Dermis blood vessel endothelial cell (primary cell): ENCODE measurements around the gene NOG. TPM values are rescaled to one million over a fixed set of nuclear protein-coding genes. Genes with fewer than 3 reads are reported as not detected.

ENCODE experiments used
- DNase-seq: peaks from one replicate; pipeline ENCODE4 v3.0.0; 2010
- total RNA-seq: library from RNA; depleted of rRNA; stranded (reverse); fragments of >200 nt; gene quantifications from 2 replicates; pipeline ENCODE4 v1.2.3, GENCODE V29; 2014

Gene NOG
- total RNA-seq, 1 donor from 2014 or later, result 1.2 TPM

DNA sequence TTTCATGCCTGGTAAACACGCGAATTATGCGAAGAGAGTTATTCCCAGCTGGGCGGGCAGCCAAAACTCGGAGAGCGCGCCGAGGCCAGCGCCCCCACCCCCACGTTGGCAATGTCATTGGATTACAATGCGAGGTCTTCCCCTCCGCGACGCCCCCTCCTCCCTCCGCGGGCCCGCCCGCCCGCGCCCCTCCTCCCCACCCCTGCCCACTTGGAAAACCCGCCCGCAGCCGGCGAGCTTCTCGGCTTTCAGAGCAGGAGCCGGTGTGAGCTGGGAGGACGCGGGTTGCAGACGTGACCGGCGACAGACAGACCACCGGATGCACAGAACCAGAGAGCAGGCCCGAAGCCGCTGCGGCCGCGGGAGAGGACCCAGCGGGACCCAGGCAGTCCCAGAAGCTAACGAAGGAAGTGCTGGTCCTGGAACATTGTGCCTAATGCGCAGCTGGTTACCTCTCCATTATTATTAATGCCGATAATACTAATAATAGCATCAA, 4.0 kb downstream of the NOG start:
- DNase-seq, result no peak

DNA sequence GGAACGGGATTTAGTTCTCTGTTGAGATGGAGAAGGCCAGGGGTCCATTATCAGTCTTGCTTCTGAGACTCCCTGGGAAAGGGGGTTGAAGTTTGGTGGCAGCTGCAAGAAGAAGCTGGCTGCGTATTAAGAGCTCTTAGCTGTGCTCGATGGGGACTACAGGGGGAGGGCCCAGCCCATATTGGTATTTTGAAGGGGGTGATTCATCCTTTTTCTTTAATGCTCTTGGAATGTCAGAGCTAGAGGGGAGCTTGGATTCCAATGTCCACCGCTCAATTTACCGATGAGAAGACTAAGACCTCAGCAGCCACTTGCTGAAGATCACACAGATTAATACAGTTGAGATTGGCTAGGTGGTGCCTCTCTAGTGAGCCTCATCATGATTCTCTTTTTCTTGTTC, 5.0 kb downstream of the NOG start:
- no peak for DNase-seq

DNA sequence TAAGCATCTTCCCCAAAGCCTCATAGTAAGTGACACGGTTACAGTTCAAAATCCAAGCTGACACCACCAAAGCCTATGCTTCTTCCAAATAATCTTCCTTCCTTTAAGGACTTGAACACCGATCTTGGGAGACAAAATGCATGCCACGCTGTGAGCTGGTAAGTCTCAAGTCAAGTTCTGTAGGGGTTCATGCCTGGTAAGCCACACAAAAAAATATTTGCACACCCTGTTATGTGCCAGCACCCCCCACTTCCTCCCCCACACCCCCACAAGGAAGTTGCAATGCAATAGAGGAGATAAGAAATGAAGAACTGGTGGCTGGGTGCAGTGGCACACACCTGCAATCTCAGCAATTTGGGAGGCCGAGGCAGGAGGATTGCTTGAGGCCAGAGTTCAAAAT, 5.6 kb downstream of the NOG start:
- DNase-seq, result no peak

DNA sequence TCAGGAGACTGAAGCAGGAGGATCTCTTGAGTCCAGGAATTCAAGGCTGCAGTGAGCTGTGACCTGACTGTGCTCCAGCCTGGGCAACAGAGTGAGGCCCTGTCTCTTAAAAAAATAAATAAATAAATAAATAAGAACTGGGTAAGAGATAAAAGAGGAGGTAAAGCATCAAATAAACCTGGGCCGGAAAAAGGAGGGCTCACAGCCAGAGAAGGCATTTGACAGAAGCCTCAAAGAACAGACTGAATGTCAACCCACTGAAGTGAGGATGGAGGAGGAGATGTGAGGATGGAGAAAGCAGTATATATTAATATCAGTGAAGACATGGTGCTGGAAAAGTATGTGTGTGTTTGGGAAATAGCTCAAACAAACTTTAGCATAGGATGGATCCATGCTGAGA, 6.1 kb downstream of the NOG start:
- no peak for DNase-seq

DNA sequence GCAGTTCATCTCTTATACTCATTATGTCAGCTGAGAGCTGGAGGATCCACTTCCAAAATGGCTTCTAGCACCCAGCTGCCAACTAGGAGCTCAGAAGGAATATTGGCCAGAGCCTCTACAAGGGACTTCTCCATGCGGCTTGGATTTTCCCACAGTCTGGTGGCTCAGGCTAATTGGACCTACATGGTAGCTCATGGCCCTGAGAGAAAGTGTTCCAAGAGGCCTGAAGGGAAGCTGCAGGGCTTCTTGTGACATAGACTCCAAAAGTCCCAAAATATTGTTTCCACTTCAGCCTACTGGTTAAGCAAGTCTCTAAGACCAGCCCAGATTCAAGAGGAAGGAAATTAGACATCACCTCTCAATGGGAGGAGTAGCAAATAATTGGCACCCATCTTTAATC, 6.8 kb downstream of the NOG start:
- DNase-seq, result no peak

DNA sequence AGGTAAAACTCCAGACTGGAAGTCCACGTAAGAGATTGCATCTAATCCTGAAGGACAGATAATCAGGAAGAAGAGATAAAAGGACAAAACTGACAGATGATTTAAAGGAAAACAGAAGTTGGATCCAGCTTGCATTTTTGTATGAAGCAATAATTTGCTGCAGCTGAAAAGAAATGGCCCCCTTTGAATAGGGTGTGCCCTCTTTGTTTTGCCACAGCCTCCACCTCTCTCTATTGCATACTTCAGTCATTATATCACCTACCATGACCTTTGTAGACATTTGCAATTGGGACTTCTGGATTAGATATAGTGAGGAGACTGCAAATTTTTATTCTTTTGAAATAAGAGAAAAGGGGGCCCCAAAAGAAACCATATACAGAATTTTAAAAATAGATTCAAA, 8.1 kb downstream of the NOG start:
- DNase-seq, result no peak

DNA sequence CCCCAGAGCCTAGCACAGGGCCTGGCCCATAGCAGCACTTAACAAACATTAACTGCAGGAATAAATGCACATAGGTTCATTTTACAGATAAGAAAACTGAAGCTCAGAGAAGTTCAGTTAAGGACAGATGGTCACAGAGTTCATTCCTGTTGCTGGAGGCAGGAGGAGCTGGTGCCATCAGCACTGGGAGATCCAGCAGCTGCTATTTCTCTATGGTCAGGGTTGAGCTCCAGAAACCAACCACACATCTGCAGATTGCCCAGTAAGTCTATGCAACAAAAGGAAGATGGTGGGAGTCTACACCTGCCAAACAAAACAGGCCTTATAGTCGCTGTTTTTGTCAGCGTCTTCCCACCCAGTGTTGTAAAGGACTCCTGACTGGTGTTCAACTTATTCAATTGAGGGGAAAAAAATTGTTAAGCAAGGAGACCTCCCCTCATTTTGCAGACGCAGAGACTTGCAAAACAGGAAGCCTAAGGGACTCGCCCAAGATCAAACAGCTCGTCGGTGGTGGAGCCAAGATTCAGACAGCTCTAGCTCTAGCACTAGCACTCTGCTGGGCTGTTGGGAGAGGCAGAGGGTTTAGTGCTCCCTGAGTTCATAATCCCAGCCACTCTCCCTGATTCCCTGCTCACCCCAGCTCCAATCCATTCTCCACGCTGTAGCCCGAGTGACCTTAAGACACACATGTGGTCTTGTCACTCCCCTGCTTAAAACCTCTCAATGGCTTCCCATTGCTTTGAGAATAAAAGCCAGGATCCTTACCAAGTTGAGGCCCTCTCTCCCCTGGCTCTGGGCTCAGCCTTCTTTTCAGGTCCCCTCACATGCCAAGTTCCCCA, 9.0 kb downstream of the NOG start:
- no peak for DNase-seq

DNA sequence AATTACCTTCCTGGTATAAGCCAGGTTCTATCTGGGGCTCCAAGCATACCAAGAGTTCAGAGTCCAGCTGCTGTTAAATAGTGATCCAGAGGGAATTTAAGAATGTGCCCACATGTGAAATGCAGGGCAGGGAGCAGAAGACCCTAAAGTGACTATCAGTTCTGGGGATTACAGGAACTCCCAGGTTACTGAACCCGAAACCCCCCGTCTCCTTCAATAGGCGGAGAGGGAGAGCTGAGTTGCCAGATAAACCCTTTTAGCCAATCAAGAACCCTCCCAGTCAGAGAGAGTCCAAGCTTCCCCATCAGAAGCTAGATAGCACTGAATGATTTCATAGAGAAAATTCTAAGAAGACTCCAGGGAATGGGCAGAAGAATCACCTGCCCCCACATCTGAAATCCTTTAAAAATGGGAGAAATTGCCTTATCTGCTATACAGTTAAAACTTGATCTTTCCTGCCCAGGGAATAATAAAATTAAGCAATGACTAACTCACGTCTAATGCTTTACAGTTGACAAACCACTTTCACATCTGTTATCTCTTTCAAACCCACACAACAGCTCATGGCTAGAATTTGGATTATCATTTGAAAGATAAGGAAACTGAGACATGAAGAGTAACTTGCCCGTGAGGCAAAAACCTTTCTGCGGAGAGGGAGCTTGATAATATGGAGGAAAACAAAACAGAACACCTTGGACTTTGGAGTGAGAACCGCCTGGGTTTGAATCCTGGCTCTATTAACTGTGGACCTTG, 10.2 kb downstream of the NOG start:
- no peak for DNase-seq

DNA sequence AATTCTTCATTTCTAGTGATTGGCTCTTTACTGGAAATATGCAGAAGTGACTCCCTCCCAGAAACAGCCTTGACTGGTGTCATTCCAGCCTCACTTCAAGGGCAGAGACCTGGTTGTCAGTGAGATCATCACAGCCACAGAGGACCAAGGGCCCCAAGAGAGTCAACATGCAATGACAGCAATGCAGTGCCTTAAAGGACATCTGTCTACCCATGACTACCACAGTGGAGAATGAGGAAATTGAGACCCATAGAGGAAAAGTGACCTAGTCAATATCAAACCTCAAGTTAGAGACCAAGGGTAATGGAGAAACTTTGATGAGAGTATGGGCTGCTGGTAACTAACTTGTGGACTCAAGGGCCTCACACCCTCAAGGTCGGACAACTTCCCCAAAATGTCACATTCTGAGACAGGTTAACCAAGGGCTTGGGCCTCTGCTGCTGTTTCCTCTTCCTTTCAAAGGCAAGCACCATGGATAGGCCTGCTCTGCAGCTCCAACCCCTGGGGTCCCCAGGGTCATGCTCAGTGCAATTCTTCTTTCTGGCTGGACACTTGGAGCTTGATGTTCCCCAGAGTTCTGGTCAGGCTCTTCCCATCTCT, 11.3 kb downstream of the NOG start:
- DNase-seq, result no peak

DNA sequence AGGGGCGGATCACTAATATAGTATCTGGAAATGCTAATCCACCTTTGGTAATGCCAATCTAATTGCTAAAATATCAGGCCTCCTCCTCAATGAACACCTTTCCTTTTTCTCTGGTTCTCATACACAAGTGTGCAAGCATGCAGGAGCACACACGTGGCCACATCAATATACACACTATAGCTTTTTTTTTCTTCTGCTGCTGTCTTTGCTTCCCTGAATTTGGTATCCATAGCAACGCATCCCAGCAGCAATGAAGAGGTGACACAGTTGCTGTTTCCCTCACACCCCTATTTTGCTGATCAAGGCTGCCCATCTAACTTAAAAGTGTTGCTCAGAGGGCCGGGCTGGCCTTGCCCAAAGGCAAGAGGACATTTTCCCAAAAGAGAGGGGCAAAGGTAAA, 15.4 kb downstream of the NOG start:
- DNase-seq, result no peak

DNA sequence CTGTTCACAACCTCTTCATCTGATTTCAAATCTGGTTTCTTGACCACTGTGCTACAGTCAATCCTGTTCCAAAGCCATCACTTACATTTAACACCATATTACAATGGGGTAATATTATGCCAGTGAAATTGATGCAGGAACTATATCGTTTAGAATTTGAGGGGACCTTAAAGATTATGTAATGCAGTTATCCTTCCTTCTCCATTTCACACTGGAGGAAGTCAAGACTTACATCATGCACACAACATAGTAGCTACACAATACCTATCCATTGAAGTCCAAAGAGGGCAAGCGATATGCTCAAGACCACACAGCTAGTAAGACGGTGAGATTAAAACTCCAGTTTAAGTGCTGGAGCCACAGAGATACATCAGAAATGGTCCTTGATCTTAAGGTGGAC, 16.8 kb downstream of the NOG start:
- no peak for DNase-seq

DNA sequence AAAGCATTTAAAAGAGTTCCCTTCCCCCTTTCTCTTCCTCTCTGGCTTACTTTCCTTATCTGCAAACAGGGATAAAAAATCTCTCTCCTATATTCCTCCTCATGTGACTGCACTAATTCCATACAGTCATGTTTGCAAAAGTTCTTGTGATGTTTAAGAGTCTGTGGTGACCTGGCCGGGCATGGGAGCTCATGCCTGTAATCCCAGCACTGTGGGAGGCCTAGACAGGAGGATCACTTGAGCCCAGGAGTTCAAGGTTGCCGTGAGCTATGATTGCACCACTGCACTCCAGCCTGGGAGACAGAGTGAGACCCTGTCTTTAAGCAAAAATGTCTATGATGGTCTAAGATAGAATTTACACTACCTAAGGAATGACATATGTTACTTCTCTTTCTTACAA, 19.6 kb downstream of the NOG start:
- DNase-seq, result no peak

DNA sequence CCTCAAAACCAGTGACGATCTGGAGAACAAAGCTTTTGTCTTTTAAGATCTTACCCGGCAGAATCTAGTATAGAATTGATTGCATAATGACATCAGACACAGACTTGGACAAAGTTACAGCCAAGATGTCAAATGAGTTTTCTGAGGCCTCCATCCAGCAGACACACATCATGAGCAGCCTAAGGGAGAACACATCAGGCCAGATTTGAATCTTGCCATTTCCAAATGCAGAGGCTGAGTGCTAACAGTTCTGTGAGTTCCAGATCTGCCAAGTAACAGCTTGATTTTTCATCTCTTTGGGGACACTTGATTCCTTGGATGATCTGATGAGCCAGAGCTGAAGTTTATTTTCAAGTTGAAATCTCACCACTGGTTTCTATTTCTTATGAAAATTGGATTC, 21.0 kb downstream of the NOG start:
- no peak for DNase-seq

DNA sequence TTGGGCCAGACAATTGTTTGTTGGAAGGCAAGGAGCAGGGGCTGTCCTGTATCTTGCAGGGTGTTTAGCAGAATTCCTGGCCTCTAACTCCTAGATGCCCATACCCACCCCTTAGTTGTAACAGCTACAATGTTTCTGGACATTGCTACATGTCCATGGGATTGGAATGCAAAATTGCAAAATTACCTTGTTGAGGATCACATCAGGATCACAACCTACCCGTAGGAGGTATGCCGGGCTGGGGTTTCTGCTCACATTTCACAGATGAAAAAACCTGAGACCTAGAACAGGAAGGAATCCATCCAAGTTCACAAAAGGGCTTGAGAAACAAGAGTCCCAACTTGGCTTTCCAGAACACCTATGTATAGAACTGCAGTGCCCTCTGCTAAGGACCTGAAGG, 22.7 kb downstream of the NOG start:
- DNase-seq, result no peak

DNA sequence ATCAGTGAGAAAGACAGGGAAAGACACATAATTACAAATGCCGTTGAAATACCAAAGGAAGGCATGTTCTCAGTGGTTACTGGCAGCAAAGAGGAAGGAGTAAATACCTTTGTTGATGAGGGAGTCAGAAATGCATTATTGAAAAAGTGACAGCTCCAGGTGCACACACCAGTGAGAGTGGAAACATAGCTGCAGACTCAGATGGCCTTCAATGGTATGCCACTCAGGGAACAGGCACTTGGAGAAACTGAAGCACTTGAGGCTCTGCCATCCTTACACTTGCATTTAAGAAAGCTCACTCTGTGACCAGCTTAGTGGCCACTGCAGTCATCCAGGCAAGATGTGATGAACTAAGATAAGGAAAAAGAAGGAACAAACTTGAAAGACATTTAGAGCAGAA, 29.9 kb downstream of the NOG start:
- DNase-seq, result no peak

DNA sequence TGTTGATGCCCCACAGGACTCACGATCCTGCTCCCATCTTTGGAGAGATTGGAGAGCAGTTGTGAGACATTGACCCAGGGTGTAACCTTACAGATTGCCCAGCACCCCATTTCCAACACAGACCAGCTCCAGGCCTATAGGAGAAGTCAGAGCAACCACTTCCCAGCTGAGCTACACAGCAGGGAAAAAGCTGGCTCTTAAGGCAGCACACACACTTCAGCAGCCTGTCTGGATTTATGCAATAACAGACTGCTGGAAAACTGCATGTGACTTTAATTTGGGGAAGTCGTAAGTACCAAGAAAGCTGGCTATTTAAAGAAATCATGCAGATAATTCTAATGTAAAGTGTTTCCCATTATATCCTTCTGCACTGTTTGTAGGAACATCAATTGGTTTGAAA, 30.8 kb downstream of the NOG start:
- no peak for DNase-seq

DNA sequence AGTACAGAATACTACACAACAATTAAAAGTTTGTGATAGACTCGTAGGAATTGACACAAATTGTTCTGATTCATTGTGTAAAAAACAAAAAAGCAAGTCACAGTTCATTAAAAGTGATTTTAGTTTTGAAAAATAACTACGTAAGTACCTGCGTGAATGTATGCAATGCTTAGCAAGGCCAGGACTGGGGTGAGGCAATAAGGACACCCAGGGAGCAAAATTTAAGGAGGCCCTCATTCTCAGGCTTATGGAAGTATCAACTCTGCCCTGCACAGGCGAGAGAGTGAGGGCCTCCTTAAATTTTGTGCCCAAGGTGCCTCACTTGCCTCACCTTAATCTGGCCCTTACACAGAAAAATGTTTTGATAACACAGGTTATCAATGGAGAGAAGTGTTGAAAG, 31.4 kb downstream of the NOG start:
- DNase-seq, result no peak

DNA sequence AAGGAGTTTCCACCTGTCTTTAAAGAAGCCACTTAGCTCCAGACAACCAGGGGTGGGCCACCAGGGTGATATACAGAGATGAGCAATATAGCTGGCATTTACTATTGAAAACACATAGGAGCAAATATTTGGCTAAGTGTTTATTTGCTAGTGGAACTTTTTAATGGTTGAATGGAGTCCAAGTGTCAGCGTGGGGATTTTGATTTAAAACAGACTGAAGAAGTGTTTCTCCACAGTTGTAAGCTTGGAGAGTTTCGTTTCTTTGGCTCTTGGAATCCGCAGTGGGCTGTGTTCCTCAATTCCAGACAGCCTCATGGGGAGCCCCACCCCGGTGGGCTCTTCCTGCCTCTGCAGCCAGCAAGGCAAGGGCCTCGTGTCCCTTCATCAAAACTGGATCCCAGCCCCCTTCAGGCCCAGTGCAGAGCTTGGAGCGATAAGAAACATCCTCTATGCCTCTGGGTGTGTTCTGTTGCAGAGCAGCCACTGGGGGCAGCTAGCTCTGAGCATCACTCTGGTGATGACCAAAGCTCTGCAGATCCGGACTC, 36.1 kb downstream of the NOG start:
- peak; percentile 16 for DNase-seq

DNA sequence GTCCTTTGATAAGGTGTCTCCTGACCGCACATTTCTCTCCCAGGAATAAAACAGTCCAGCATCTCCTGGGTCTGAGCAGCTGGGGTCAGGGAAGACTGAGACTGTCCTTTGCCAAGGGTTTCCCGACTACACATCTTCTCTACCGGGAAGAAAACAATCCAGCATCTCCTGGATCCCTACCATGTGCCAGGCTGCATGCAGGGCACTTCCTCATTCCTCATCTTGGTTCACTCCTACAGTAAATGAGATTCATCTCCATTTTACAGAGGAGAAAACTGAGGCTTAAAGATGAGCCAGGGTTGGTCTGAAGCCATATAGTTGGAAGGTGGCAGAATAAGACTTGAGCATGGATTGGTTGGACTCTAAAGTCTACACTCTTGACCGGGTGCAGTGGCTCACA, 36.7 kb downstream of the NOG start:
- DNase-seq, result no peak

DNA sequence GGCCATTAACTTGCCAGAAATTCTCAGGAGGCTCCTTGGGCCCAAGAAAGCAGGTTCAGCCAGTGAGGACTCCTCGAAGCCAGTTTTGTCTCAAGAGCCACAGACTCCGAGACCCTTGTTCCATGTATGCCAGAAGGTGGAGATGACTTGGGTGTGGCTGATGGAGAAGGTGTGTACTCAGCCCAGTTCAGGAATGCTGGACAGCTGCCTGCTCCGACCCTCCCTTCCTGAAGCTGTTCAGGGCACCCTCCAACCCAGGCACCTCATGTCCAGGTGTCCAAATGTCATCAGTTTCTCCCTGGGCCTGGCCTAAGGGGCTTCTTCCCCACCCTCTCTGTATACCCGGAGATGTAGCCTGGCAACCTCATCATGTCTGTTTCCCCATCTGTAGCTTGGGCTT, 40.2 kb downstream of the NOG start:
- DNase-seq, result no peak

DNA sequence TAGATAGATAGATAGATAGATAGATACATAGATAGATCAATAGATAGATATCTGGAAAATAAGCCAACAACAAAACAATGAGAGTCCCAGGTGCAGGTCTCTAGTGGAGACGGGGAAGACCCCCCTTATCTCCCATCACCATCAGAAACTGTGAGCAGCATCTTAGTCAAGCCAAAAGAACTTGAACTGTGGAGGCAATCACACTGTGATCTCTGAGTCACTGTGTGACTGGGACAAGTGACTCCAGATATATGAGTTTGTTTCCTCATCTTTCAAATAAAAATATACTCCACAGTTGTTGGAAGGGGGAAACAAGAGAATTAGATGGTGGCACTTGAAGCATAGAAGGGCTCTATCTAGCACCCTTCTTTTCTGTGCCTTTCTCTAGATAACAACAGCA, 42.1 kb downstream of the NOG start:
- DNase-seq, result no peak

DNA sequence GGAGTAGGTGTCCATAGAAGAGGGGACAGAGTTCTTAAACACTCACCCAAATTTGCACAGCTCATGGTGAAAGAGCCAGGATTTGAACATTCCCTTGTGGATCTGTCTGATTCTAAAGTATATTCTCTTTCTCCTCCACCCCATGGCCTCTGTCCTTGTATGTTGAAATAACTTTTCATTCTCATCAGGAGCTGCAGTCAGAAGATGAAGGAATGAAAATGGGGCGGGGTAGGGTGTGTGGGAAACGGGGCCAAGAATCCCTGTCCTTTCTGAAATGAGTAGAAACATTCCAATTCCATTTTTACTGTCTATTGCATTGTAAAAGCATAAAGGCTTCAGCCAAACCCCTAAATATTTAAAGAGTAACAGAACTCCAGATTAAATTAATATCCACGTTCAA, 42.8 kb downstream of the NOG start:
- DNase-seq, result no peak

DNA sequence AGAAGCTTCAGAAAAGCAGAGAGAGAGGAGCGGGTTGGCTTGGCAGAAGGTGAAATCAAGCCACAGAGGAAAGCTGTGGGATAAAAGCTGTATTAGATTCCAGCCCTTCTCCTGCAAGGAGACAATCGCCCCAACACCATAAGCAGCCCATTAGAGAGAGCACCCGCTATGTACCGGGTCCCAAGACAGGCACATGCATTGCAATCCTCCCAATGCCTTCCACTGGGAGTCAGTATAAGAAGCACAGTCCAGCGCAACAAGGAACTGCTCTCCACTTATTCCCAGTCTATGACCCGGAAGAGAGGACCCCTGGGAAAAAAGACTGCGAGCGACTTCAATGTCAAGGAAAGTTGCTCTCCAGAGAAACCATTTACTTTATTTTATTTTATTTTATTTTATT, 43.8 kb downstream of the NOG start:
- no peak for DNase-seq
